ENCODE measurements around the gene CBLIF. TPM values are rescaled to one million over a fixed set of nuclear protein-coding genes. Genes with fewer than 3 reads are reported as not detected.

Gene CBLIF
- total RNA-seq, 1 experiment from 2014 or later = not detected

DNA sequence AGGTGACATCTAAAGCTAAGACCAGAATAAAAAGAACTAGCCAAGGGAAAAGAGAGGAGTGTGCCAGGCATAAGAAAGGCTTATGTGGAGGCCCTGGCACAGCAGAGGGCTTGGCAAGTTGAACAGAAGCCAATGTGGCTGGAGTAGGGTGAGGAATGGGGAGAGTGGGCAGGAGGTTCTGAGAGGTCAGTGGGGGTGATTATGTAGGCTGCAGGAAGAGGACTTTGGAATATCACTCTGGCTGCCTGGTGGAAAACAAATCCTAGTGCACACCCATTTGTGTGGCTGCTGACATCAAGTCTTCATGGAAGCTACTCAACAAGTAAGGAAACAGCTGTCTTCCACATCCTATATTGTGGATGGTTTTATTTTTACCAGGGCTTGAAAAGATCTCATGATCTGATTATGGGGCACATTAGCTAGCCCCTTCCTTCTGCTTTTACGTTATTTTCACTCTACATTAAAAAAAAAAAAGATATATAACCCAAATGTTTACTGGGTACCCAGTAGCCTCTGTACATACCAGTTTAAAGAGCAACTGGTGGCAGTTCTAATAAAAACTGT is 38.2 kb downstream of the CBLIF start:
- H3K9me2 ChIP-seq (ENCODE audit: insufficient read depth) = no peaks in the 10 kb centered on the region
- intact Hi-C loops (cut with micrococcal nuclease; ENCODE audit: unreplicated experiment) = no loop called here
- 0 out of 2 replicates have a peak, but pooled peaks cover 15% of the 10 kb centered on the region for H3K36me3 ChIP-seq (ENCODE audit: low read depth)
- peaks cover 39% of the 10 kb centered on the region for H3F3A ChIP-seq (ENCODE audit: insufficient read depth, low read depth)
- no peak overlapping the region for H3K27ac ChIP-seq
- no peak overlapping the region for H3K4me3 ChIP-seq
- no peaks in the 10 kb centered on the region for H3K27me3 ChIP-seq (ENCODE audit: insufficient read depth, low read depth)
- DNase-seq = no peak
- BruUV-seq (replicated peaks) = no TSS peak
- peaks cover 16% of the 10 kb centered on the region for H3K4me1 ChIP-seq (replicated peaks; ENCODE audit: insufficient read depth)
- H3K79me2 ChIP-seq (ENCODE audit: low read depth) = peaks cover 18% of the 10 kb centered on the region
- no peaks in the 10 kb centered on the region for H4K20me1 ChIP-seq (ENCODE audit: insufficient read depth)
- no peak for TF ChIP-seq EZH2 (IDR thresholded peaks at IDR 0.05; ENCODE audit: low read depth)
- CTCF ChIA-PET = no interaction called here
- no peak overlapping the region for H2AFZ ChIP-seq
- POLR2A ChIA-PET (ENCODE audit: unreplicated experiment) = no interaction called here
- no peak overlapping the region for H3K4me2 ChIP-seq
- H3K9me3 ChIP-seq (ENCODE audit: insufficient read depth, low read depth) = no peaks in the 10 kb centered on the region

DNA sequence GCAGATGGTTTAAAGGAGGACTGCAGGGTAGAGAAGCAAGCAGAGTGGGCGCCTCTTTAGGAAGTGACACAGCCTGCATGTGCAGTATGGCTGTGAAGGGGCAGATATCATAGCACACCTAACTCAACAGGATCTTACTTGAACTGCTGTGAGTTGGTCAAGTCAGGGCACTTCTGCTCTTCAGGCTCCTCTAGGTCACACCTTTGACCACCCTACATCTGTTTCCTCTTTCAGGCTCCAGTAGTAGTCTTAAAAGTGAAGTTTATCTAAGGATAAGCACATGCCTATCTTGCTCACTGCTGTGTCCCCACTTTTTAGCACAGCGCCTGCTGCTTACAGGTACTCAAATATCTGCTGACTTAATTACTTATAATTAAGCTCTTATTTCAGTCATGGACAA is 41.2 kb downstream of the CBLIF start:
- Histone ChIP-seq H3K9me3 (ENCODE audit: insufficient read depth, low read depth) (no peaks in the 10 kb centered on the region), H3F3A (ENCODE audit: insufficient read depth, low read depth) (peaks cover 53% of the 10 kb centered on the region), H3K9me2 (ENCODE audit: insufficient read depth) (no peaks in the 10 kb centered on the region), H4K20me1 (ENCODE audit: insufficient read depth) (no peaks in the 10 kb centered on the region), H3K27ac (no peak overlapping the region), H3K4me2 (no peak overlapping the region), H3K27me3 (ENCODE audit: insufficient read depth, low read depth) (no peaks in the 10 kb centered on the region), H3K79me2 (ENCODE audit: low read depth) (peaks cover 6% of the 10 kb centered on the region), H3K36me3 (ENCODE audit: low read depth) (0 out of 2 replicates have a peak, but pooled peaks cover 14% of the 10 kb centered on the region), H3K4me3 (no peak overlapping the region), H3K4me1 (replicated peaks; ENCODE audit: insufficient read depth) (peaks cover 27% of the 10 kb centered on the region), H2AFZ (no peak overlapping the region)
- intact Hi-C loops (cut with micrococcal nuclease; ENCODE audit: unreplicated experiment) = no loop called here
- BruUV-seq (replicated peaks) = no TSS peak
- no peak for DNase-seq
- POLR2A ChIA-PET (ENCODE audit: unreplicated experiment) = no interaction called here
- CTCF ChIA-PET = no interaction called here
- TF ChIP-seq, protein P1, sequence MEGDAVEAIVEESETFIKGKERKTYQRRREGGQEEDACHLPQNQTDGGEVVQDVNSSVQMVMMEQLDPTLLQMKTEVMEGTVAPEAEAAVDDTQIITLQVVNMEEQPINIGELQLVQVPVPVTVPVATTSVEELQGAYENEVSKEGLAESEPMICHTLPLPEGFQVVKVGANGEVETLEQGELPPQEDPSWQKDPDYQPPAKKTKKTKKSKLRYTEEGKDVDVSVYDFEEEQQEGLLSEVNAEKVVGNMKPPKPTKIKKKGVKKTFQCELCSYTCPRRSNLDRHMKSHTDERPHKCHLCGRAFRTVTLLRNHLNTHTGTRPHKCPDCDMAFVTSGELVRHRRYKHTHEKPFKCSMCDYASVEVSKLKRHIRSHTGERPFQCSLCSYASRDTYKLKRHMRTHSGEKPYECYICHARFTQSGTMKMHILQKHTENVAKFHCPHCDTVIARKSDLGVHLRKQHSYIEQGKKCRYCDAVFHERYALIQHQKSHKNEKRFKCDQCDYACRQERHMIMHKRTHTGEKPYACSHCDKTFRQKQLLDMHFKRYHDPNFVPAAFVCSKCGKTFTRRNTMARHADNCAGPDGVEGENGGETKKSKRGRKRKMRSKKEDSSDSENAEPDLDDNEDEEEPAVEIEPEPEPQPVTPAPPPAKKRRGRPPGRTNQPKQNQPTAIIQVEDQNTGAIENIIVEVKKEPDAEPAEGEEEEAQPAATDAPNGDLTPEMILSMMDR (conservative IDR thresholded peaks at IDR 0.05) = no peak
- TF ChIP-seq EZH2 (IDR thresholded peaks at IDR 0.05; ENCODE audit: low read depth) = no peak

DNA sequence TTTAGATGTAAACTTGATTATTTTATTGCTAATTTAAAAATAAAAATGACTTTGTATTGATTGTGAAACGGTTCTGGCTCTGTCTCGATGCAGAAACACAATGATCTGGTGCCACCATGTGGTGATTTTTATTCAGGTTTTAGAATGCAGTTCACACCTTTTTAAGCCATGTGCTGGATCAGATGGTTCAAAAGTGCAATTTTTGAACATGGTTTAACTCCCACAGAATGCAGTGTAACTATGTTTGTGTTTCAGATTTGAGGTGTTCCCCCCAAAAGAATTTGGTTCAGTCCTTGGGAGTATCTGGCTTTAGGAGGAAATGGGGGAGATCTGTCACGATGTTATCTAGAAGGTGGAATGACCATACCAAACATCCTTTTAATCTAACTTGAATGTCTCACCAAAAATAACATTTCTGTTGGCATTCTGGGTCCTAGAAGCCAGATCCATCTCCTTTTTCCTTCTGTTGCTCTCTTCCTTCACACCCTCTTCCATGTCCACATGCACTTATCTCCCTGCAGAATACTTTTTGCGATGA is 42.6 kb downstream of the CBLIF start:
- Histone ChIP-seq H3K4me2 (no peak overlapping the region), H3K36me3 (ENCODE audit: low read depth) (peaks cover 3% of the 10 kb centered on the region; the same call in 1 of the 2 replicates), H4K20me1 (ENCODE audit: insufficient read depth) (no peaks in the 10 kb centered on the region), H3K79me2 (ENCODE audit: low read depth) (no peaks in the 10 kb centered on the region), H3K4me3 (no peak overlapping the region), H3K27ac (no peak overlapping the region), H3K27me3 (ENCODE audit: insufficient read depth, low read depth) (no peaks in the 10 kb centered on the region), H3K9me2 (ENCODE audit: insufficient read depth) (no peaks in the 10 kb centered on the region), H3F3A (ENCODE audit: insufficient read depth, low read depth) (peaks cover 43% of the 10 kb centered on the region), H3K4me1 (replicated peaks; ENCODE audit: insufficient read depth) (peaks cover 25% of the 10 kb centered on the region), H3K9me3 (ENCODE audit: insufficient read depth, low read depth) (no peaks in the 10 kb centered on the region), H2AFZ (no peak overlapping the region)
- no peak for TF ChIP-seq EZH2 (IDR thresholded peaks at IDR 0.05; ENCODE audit: low read depth)
- TF ChIP-seq, protein P1 (conservative IDR thresholded peaks at IDR 0.05) = peak; percentile 91
- intact Hi-C loops (cut with micrococcal nuclease; ENCODE audit: unreplicated experiment) = loop anchor here (1.0 to 2.0 kb wide), 3 partner anchors 48 to 265 kb away; partner anchors contain the start of gene PATL1
- ChIA-PET CTCF (interaction anchor here (0.9 to 2.9 kb wide), 3 partner anchors 48 to 116 kb away, joined by 3 to 16 read pairs (median 4); partner anchors contain the start of gene STX3), POLR2A (ENCODE audit: unreplicated experiment) (no interaction called here)
- DNase-seq = peak; percentile 39 to 48
- BruUV-seq (replicated peaks) = no TSS peak
